GM12891 (cell line): ENCODE results near the gene C16orf74.

ENCODE experiments used
- POLR2AphosphoS5 ChIP-seq: IDR thresholded peaks from 2 replicates; pipeline ENCODE4 v1.6.1; 2011; ENCODE audit warnings: low read depth, low read length, control low read depth
- POU2F2 ChIP-seq: IDR thresholded peaks from 2 replicates; pipeline ENCODE4 v1.6.1; 2011; ENCODE audit warnings: low read depth, mild to moderate bottlenecking, control low read depth, low read length, moderate library complexity

DNA sequence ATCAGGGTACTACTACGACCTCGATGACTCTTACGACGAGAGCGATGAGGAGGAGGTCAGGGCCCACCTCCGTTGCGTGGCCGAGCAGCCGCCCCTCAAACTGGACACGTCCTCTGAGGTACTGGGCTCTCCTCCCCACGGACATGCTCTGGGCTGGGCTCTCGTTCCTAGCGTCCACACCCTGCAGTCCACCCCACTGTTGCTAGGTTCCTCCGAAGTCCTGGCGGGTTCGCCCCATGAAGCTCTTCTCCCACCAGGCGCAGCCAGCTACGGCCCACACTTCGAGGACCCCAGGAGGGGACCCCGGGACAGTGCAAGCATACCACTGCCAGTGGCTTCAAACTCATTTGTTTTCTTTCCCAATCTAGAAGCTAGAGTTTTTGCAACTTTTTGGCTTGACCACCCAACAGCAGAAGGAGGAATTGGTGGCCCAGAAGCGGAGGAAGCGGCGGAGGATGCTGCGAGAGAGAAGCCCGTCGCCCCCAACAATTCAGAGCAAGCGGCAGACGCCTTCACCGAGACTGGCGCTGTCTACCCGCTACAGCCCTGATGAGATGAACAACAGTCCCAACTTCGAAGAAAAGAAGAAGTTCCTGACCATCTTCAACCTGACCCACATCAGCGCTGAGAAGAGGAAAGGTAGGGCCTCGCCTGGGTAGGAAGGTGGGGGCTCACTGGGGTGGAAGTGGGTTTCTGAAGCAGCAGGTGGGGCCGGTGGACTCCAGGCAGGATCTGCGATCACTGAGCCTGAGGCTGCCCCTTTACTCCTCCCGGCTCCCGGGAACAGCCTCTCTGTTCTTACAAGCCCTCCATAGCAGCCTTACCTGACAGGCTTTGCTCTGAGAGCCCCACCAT lies 87.7 kb downstream of the C16orf74 start:
- TF ChIP-seq POU2F2: no peak
- TF ChIP-seq POLR2AphosphoS5: no peak
